ENCODE data around the gene STRN4. TPM values are rescaled to one million over a fixed set of nuclear protein-coding genes. Genes with fewer than 3 reads are reported as not detected.
"Not testable (repeated sequence)": the region's sequence is repeated elsewhere in the genome, so short reads cannot be mapped to it uniquely, and the experiment has no call there.

STRN4 gene
- total RNA-seq, 2 experiments from 2014 or later, result 52.5 to 63.5 TPM

GRCh38 chr19:46715620-46715974 lies 30.7 kb downstream of the STRN4 start:
- no peaks in the 10 kb centered on the region for H3K9me3 Mint-ChIP-seq
- intact Hi-C loops (cut with micrococcal nuclease), result no loop called here
- H3K36me3 Mint-ChIP-seq (ENCODE audit: low read depth), result peaks cover 29% of the 10 kb centered on the region
- ChIA-PET CTCF (interaction anchor here (0.8 to 5.7 kb wide), 6 partner anchors 8 to 177 kb away, joined by 3 to 75 read pairs (median 9); partner anchors contain the start of gene DACT3), POLR2A (interaction anchor here (0.8 to 3.6 kb wide), 8 partner anchors 9 to 114 kb away, joined by 3 to 27 read pairs (median 4); partner anchors contain the start of genes CALM3 and SLC1A5)
- no peak for TF ChIP-seq CTCF (IDR thresholded peaks at IDR 0.05)
- ATAC-seq (no peak), DNase-seq (peak; percentile 39)
- peak overlapping the region; percentile 94 for H3K27ac Mint-ChIP-seq
- H3K4me1 Mint-ChIP-seq (ENCODE audit: low read depth), result peaks cover 33% of the 10 kb centered on the region
- peak overlapping the region; percentile 86 for H3K4me3 Mint-ChIP-seq
- H3K27me3 Mint-ChIP-seq, result no peaks in the 10 kb centered on the region

DNA sequence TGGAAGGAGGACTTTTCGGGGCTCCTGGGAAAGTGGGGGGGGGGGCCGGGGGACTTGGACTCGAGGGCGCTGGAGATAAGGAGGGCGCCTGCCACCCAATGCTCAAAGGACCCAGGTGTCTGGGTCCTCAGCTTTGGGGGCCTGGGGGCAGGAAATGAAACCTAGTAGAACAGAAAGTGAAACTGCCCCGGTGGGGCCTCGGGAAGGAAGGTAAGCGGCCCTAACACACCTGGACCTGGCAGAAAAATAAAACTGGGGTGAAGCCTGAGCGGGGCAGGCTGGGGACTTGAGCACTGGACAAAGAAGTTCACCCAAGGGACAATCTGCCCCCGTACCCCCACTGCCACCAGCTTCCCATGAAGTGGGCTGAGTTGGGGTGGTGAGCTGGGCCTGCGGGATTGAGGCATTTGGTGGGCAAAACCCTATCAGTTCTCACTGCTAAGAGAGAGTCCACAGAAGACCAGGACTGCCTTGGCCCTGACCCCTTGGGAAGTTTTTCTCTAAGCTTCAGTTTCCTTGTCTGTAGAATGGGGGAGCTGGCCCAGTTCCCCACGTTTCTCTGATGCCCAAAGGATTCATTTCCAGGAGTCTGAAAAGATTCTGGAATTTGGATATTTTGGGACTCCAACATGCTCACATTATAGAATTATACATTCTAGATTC lies 31.7 kb downstream of the STRN4 start:
- CTCF ChIA-PET, result interaction anchor here (0.9 to 5.7 kb wide), 8 partner anchors 8 to 109 kb away, joined by 3 to 75 read pairs (median 6); partner anchors contain the start of gene DACT3

DNA sequence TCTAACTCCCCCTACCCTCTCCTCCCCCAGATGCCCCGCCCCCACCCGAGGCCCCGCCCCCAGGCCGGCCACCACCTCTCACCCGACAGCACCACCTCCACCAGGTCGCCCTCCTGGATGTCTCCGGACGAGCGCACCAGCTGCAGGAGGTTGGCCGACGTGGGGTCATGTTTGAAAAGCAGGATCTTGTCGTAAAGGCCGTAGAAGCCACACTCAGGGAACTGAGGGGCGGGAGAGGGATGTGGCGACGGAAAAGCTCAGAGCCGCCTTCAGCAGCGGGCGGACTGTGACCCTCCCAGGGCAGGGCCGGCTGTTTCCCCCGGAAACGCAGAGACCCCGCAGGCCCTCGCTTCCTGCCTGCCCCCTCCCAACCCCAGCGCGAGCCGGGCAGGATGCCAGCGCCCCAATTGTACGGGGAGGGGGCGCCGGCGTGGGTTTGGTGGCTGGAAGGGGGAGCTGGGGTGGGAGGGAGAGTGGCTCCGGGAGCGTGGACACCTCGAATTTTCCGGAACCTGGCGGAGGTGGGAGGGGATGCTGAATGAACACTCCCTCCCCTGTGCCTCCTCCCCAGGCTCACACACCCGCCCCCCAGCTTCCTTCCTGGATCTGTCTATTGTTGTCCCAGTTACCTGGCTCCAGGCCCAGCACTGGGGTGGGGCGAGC lies 32.3 kb downstream of the STRN4 start:
- intact Hi-C loops (cut with micrococcal nuclease), result no loop called here
- POLR2A ChIA-PET, result interaction anchor here (0.7 to 3.6 kb wide), 14 partner anchors 7 to 113 kb away, joined by 3 to 27 read pairs (median 5); partner anchors contain the start of genes CALM3 and SLC1A5

More for the DNA sequence above, 31.7 kb downstream of the STRN4 start:
- ATAC-seq (peak; percentile 45), DNase-seq (peak; percentile 84)
- POLR2A ChIA-PET, result interaction anchor here (0.6 to 3.6 kb wide), 16 partner anchors 8 to 218 kb away, joined by 3 to 27 read pairs (median 4); partner anchors contain the start of genes CALM3 and SLC1A5
- Mint-ChIP-seq H3K27me3 (no peaks in the 10 kb centered on the region), H3K4me1 (ENCODE audit: low read depth) (peaks cover 30% of the 10 kb centered on the region), H3K27ac (peak overlapping the region; percentile 94), H3K36me3 (ENCODE audit: low read depth) (peaks cover 33% of the 10 kb centered on the region), H3K4me3 (peak overlapping the region; percentile 86), H3K9me3 (no peaks in the 10 kb centered on the region)
- intact Hi-C loops (cut with micrococcal nuclease), result no loop called here
- no peak for TF ChIP-seq CTCF (IDR thresholded peaks at IDR 0.05)

DNA sequence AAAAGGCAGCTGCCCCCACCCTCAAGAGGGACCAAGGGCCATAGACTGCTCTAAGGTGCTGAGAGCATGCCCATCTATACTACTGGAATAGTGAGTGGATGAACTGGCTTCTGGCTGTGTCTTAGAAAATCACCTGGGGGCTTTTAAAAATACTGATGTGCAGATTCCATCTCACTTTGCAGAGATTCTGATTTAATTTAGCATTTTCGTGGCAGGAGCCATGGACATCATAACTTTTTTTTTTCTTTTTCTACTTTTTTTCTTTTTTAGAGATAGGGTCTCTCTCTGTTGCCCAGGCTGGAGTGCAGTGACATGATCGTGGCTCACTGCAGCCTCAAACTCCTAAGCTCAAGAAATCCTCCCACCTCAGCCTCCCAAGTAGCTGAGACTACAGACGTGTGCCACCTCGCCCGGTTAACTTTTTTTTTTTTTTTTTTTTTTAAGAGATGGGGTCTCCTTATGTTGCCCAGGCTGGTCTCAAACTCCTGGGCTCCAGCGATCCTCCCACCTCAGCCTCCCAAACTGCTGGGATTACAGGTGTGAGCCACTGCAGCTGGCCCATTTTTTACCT lies 33.4 kb downstream of the STRN4 start:
- Mint-ChIP-seq H3K27ac (peak overlapping the region; percentile 43), H3K4me3 (peak overlapping the region; percentile 86), H3K36me3 (ENCODE audit: low read depth) (peaks cover 33% of the 10 kb centered on the region), H3K4me1 (ENCODE audit: low read depth) (peaks cover 13% of the 10 kb centered on the region)
- ATAC-seq; intact Hi-C loops (cut with micrococcal nuclease); DNase-seq; H3K27me3 Mint-ChIP-seq; H3K9me3 Mint-ChIP-seq: not testable (repeated sequence)
- POLR2A ChIA-PET, result interaction anchor here (1.2 to 3.6 kb wide), 5 partner anchors 16 to 73 kb away, joined by 3 to 27 read pairs (median 5); partner anchors contain the start of gene SLC1A5
- CTCF ChIA-PET, result interaction anchor here (2.1 to 5.7 kb wide), 4 partner anchors 10 to 99 kb away, joined by 4 to 75 read pairs (median 26); no protein-coding TSS in a partner anchor

More for the DNA sequence above, 32.3 kb downstream of the STRN4 start:
- DNase-seq, result peak; percentile 83
- Mint-ChIP-seq H3K36me3 (ENCODE audit: low read depth) (peaks cover 32% of the 10 kb centered on the region), H3K4me1 (ENCODE audit: low read depth) (peaks cover 24% of the 10 kb centered on the region), H3K4me3 (peak overlapping the region; percentile 86), H3K9me3 (no peaks in the 10 kb centered on the region), H3K27ac (peak overlapping the region; percentile 94), H3K27me3 (no peaks in the 10 kb centered on the region)
- CTCF ChIA-PET, result interaction anchor here (0.6 to 5.7 kb wide), 9 partner anchors 8 to 110 kb away, joined by 3 to 75 read pairs (median 4); partner anchors contain the start of gene DACT3
- peak; percentile 50 for ATAC-seq
- TF ChIP-seq CTCF (IDR thresholded peaks at IDR 0.05), result no peak

- no peak for TF ChIP-seq CTCF (IDR thresholded peaks at IDR 0.05)
- Mint-ChIP-seq H3K9me3 (no peaks in the 10 kb centered on the region), H3K27me3 (no peaks in the 10 kb centered on the region), H3K4me3 (no peak overlapping the region), H3K4me1 (ENCODE audit: low read depth) (peaks cover 10% of the 10 kb centered on the region), H3K36me3 (ENCODE audit: low read depth) (peaks cover 40% of the 10 kb centered on the region), H3K27ac (no peak overlapping the region)
- intact Hi-C loops (cut with micrococcal nuclease), result no loop called here
- ChIA-PET POLR2A (interaction anchor here (0.9 to 1.7 kb wide), 4 partner anchors 13 to 100 kb away, joined by 3 to 4 read pairs (median 3); no protein-coding TSS in a partner anchor), CTCF (interaction anchor here (0.7 to 2.7 kb wide), 2 partner anchors 18 to 81 kb away, joined by 3 to 21 read pairs; no protein-coding TSS in a partner anchor)
- DNase-seq (no peak), ATAC-seq (no peak)
These were observed 35.6 kb downstream of the STRN4 start for GRCh38 chr19:46710687-46711086.
